Smooth muscle cell of the brain vasculature (primary cell): ENCODE measurements around the gene C16orf90.
"Not testable (repeated sequence)": the region's sequence is repeated elsewhere in the genome, so short reads cannot be mapped to it uniquely, and the experiment has no call there.

ENCODE experiments used
- DNase-seq: peaks from one replicate; pipeline ENCODE4 v3.0.0-alpha.2; 2012; ENCODE audit warnings: low read depth, low spot score

The C16orf90 gene

GRCh38 chr16:3484318-3485096, 10.8 kb downstream of the C16orf90 start:
- DNase-seq = no peak

DNA sequence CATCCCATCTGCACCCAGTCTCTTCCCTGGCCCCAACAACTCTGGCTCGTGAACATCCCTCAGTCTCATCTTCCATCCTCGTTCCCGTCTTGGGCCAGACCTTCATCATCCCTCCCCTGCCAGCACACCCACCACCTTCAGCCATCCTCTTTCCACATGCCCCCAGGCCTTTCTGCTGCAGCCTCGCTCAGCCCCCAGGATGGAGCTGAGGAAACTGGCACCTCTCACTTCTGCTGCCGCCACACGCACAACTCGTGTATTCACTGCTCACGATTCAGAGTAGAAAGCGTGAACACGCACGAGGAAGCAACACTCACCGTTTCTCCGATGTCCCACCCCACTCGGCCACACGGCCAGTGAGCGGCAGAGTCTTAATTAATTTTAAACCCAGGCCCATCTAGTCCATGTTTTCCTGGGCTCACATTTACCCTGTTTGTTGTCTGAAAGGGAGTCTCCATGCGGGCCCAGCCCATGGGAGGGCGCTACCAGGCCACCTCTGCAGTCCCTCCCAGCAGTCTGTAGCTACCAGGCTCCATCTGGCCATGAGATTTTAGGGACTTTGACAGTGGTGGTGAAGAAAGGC, 12.5 kb downstream of the C16orf90 start:
- DNase-seq = no peak

- DNase-seq = no peak
These were observed 13.3 kb downstream of the C16orf90 start for GRCh38 chr16:3481696-3482658.

GRCh38 chr16:3480901-3481695, 14.2 kb downstream of the C16orf90 start:
- DNase-seq = no peak

GRCh38 chr16:3479654-3480216, 15.6 kb downstream of the C16orf90 start:
- DNase-seq = no peak

DNA sequence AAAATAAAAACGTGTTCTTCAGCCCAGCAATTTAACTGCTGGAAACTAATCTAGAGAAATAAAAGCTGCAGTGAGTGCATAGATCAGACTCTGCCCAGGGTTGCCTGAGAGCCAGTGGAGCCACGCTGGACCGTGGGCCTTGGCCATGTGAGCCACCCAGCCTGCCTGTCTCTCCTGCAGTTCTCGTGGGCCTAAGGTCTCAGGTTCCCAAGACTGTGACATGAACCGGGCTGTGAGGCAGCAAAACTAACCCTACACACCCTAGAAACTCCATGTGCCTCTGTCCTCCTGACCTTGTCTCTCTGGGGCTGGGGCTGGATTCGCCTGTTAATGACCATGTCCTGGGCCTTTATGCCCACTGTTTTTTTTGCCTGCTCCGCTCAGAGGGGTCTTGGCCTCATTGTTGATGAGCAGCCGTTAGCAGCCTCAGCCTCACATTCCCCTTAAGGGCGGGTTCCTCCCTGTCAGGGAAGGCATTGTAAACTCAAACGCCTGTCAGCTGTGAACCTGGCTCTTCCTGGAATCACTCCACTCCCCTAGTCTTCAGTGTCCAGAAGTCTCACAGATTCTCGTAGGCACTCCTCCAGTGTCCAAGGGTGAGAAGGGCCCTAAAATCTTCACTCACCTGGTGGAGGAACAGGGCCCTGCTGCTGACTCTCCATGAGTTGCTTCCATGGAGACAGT, 16.9 kb downstream of the C16orf90 start:
- no peak for DNase-seq

- DNase-seq = no peak
These were observed 18.9 kb downstream of the C16orf90 start for GRCh38 chr16:3476409-3476808.

DNA sequence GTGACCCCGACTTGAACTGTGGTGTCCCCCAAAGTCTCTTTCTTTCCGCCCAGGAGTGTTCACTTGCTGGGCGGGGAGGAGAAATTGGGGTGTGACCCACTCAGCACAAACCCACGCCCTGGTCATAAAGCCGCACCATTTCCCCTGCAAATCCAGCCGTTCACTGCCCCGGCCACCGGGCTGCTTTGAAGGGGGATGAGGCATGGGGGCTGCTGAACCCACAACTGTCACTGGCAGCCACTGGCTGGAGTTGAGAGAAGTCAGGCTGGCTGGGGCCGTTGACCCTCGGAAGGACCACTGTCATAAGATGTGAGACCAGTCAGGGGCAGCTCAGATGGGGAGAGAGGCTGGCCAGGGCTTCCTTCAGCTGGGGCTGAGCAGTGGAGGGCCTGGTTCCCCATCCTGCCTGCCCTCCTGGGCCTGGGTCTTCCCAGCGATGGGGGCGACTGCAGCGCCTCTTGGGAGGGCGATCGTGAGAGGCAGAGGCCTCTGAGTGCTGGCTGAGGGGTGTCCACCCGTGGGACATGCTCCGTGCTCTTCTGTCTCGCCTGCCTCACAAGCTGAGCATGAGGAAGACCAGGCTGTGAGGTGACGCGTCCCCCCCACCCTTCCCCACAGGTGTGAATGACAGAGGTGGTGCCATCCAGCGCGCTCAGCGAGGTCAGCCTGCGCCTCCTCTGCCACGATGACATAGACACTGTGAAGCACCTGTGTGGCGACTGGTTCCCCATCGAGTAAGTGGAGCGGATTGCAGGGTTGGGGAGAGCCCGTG, 19.5 kb downstream of the C16orf90 start:
- no peak for DNase-seq

GRCh38 chr16:3474870-3475269, 20.4 kb downstream of the C16orf90 start:
- DNase-seq = not testable (repeated sequence)

GRCh38 chr16:3474136-3474779, 21.0 kb downstream of the C16orf90 start:
- DNase-seq = no peak

DNA sequence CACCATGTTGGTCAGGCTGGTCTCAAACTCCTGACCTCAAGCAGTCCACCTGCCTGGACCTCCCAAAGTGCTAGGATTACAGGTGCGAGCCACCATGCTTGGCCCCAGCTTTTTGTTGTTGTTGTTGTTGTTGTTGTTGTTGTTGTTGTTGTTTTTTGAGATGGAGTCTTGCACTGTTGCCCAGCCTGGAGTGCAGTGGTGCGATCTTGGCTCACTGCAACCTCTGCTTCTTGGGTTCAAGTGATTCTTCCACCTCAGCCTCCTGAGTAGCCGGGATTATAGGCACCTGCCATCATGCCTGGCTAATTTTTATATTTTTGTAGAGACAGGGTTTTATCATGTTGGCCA, 21.7 kb downstream of the C16orf90 start:
- not testable (repeated sequence) for DNase-seq

GRCh38 chr16:3472878-3473595, 22.3 kb downstream of the C16orf90 start:
- DNase-seq = no peak

DNA sequence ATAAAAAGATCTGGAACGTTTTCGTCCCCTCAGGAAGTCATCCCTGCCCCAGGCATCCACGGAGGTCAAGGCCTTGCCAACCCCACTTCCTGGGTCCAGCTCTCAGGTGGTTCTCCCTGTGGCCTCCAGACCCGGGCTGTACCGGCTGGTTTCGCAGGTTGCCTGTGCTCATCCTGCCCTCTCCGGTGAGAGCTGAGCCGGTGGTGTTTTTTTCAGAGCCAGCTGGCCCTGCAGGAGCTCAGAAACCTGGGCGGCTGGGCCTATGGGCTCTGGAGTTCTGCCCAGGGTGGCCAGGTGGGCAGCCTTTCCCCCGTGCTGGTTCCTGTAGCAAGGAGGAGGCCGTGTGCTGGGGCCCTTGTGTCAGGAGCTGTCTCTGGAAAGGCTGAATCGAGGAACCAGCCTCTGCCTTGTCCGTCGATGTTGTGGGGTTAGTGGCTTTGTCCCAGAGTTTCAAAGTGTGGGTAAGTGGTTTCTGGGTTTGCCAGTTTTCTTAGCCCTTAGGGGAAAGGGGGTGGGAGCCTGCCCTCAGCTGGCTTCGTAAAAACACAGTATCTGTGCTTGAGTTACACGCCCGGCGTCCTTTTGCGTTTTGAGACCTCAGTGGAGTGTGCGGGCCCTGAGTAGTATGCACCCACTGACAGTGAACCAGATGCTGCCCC, 23.6 kb downstream of the C16orf90 start:
- DNase-seq = no peak

DNA sequence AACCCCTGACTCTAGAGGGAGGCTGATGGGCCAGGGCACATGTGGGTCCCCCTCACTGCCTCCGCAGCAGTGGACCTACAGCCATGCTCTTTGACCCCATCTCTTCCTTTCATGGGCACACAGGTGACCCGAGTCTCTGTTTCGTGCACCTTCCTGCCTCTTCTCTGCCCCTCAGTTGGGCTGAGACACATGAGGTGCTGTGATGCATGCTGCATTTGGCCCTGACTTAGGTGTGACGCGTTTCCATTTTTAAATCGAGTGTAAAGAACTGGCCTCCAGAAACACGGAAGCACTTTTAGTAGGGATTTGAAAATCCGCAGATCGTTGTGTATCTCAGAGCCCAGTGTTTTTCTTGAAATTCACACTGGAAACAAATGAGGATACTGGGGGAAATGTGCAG, 24.6 kb downstream of the C16orf90 start:
- no peak for DNase-seq

GRCh38 chr16:3469736-3470135, 25.6 kb downstream of the C16orf90 start:
- DNase-seq = no peak

DNA sequence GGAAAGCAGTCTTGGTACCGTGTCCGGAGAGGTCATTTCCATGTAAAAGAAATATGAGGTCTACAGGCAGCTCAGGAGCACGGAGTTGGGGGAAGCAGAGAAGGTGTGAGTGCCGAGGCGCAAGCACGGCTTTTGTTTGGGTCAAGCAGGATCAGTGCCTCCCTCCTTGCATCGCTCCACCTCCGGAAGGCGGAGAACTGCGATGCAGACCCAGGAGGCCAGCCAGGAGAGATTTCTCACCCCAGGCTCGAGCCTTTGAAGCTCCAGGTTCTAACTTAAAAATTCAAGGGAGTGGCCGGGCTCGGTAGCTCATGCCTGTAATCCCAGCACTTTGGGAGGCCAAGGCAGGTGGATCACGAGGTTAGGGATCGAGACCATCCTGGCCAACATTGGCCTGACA, 26.8 kb downstream of the C16orf90 start:
- DNase-seq = no peak

DNA sequence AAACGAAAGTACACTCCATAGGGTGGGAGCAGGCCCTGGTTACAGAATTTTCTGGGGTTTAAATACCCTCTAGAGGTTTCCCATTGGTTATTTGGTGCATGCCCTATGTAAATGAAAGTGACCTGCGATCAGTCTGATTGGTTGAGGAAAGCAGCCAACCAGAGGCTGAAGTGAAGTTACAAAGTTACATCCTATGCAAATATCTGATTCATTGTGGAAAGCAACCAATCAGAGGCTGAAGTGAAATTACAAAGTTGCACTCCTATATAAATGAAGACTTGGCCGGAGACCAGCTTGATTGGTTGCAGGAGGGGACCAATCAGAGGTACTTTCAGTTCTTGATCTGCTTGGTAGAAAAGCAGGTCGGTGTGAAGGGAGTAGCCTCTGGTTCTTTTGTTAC, 27.4 kb downstream of the C16orf90 start:
- no peak for DNase-seq

DNA sequence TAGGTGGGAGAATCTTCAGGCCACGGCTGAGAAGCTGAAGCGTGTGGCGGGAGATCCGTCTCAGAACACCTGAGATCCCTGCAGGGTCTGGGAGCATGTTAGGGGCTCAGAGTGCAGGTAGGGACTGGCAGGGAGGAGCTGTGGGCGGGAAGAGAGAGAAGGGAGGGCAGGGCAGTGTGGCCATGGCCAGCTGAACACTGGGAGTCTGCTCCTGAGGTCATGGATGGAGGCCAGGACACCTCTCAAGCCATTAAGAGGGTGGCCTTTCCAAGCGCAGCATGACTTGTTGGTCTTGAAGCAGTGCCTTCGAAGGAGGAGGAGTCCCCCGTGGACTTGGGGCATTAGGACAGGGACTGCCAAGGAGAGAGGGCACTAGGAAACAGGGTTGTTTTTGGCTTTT, 28.1 kb downstream of the C16orf90 start:
- no peak for DNase-seq
